Fibroblast of lung (primary cell): ENCODE results near the gene EFNA1.

Source experiments
- EZH2 ChIP-seq: IDR thresholded peaks from 2 replicates; pipeline ENCODE4 v1.5.1; 2012; ENCODE audit warnings: low read length, control low read depth, mild to moderate bottlenecking; ENCODE audit errors: missing control alignments
- TF ChIP-seq, protein P1 (sequence below), 2 donors: IDR thresholded peaks in 1 of 2; conservative IDR thresholded peaks in 1 of 2; 1 replicate in 1 of 2; 2 replicates in 1 of 2; pipeline ENCODE4 v1.5.1; 2011 to 2012; ENCODE audit warnings: low read length in 2 of 2, control low read depth in 1 of 2, inconsistent platforms in 1 of 2, low read depth in 1 of 2, mild to moderate bottlenecking in 1 of 2

DNA sequence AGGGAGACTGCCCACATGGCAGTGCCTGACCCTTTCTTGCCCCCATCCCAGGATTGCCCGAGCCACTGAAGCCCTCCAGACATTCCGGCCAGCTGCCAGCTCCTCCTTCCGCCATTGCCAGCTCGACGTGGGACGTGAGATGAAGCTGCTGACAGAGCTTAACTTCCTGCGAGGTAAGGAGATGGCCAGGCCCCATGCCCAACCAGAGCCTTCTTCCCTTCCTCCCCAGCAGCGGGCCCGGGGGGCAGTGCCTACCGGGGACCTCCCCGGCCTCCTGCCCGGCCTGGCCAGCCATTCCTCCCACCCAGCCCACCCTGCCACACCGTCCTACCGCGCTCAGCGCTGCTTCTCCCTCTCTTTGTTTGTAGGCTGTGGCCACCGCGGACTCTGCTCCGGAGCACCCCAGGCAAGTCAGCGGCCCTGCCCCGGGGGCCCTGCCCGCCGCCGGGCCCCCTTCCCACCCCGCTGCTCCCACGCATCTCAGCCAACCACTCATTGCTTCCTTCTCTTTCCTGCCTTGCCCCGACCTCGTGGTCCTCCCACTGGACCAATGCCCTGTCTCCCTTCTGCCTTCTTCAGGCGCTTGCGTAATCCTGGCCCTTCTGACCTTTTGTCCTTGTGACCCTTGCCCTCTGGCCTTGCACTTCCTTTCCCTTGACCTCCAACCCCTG is 50.9 kb downstream of the EFNA1 start:
- TF ChIP-seq, protein P1, sequence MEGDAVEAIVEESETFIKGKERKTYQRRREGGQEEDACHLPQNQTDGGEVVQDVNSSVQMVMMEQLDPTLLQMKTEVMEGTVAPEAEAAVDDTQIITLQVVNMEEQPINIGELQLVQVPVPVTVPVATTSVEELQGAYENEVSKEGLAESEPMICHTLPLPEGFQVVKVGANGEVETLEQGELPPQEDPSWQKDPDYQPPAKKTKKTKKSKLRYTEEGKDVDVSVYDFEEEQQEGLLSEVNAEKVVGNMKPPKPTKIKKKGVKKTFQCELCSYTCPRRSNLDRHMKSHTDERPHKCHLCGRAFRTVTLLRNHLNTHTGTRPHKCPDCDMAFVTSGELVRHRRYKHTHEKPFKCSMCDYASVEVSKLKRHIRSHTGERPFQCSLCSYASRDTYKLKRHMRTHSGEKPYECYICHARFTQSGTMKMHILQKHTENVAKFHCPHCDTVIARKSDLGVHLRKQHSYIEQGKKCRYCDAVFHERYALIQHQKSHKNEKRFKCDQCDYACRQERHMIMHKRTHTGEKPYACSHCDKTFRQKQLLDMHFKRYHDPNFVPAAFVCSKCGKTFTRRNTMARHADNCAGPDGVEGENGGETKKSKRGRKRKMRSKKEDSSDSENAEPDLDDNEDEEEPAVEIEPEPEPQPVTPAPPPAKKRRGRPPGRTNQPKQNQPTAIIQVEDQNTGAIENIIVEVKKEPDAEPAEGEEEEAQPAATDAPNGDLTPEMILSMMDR (conservative IDR thresholded peaks at IDR 0.05 in 1 of 2, IDR thresholded peaks at IDR 0.05 in 1 of 2; ENCODE audit: low read depth in 1 of 2, low read length in 2 of 2), result no peak
- TF ChIP-seq EZH2, result no peak
